HG02852 (cell line): ENCODE data around the gene ITGAE.
"Not testable (repeated sequence)": the region's sequence is repeated elsewhere in the genome, so short reads cannot be mapped to it uniquely, and the experiment has no call there.

Experiments
- ATAC-seq: cut with Tn5 transposase; IDR thresholded peaks from one replicate; pipeline ENCODE4 v1.9.1; 2021; ENCODE audit warnings: mild to moderate bottlenecking, moderate library complexity; ENCODE audit not compliant: unreplicated experiment

ITGAE gene

GRCh38 chr17:3800362-3801271, at the start of gene ITGAE:
ITGAE (minus strand) TSS chr17:3801188; CDS start chr17:3801144, 44 bp downstream.
- ATAC-seq = no peak

GRCh38 chr17:3848229-3848835, 47.3 kb upstream of the ITGAE start:
- no peak for ATAC-seq

GRCh38 chr17:3847165-3847670, 46.2 kb upstream of the ITGAE start:
- ATAC-seq = no peak

DNA sequence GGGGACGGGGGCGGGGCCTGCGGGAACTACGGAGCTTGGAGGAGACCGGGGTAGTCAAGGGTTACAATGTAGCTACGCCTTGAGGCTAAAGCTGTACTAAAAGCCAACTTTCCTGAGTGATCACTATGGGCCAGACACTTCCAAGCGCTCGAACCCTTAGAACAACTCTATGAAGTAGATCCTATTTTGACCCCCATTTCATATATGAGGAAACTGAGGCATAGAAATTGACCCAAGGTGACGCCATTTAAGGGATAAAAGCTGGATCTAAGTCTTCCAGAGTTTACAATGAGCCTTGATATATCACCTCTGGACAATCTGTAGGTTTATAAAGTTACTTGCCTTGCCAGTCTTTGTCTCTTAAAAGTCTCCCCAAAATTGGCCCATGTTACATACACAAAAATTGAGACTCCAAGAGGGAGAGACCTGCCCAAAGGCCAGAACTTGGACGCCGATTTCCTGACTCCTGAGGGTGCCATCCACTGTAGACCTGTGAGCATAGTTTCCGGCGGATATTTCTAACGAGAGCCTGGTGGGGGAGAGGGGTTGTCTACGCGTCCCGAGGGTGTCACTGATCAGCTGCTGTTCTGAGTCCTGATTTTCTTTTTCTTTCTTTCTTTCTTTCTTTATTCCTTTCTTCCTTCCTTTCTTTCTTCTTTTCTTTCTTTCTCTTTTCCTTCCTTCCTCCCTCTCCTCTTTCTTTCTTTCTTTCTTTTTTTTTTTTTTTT, 45.6 kb upstream of the ITGAE start:
- ATAC-seq = no peak

DNA sequence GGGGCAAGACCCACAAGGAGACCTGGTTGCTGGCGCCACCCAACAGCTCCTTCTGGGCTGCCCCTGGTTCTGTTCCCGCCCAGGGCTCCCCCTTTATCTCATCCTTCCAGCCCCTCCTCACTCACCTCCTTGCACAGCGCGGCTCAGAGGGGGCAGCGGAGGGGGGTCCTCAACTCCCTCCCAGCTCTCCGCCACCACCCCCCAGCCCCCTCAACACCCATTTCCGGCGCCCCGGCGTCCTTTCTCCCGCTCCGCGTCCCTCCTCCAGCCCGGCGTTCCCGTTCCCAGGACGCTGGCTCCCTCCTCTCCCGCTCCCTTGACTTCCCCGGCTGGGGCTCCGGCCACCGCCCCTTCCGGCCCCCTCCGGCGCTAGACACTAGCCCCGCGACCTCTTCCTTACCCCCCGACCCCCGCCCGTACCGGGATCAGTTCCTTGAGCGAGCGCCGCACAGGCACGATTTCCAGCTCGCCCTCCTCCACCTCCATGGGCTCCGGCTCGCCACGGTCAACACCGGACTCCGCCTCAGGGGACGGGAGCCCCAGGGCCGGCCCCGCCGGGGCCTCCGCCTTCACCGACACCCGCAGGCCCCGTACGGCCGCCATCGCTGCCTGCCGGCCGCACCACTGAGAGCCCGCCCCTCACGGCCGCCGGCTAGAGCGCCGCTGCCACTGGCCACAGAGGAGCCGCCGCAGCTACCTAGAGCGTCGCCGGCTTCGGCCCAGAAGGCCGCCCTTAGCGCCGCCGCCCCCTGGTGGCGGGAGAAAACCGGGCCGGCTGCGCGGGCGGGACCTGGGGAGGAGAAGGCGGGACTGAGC, 44.8 kb upstream of the ITGAE start, which contains the start of gene NCBP3:
TSS of gene NCBP3 (minus strand) at position 626 of the 816 bp plus-strand sequence. CDS start at position 603, 23 bp downstream.
- peak; percentile 95 for ATAC-seq

DNA sequence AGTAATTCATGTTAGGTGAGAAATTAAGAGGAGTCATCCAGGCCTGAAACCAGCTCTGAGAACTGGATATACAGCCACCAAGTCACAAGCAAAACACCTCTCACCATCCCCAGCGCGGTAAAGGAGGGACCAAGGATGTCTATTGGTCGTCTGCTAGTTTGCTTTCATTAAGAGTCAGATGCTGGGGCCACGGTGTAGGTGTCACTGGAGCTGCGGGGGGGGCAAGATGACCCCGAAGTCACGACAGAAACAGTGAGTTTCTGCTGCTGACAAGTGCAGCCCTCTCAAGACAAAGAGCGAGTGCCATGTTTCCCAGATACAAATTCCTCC, 44.3 kb upstream of the ITGAE start:
- peak; percentile 13 for ATAC-seq

GRCh38 chr17:3844556-3844955, 43.6 kb upstream of the ITGAE start:
- ATAC-seq = not testable (repeated sequence)

DNA sequence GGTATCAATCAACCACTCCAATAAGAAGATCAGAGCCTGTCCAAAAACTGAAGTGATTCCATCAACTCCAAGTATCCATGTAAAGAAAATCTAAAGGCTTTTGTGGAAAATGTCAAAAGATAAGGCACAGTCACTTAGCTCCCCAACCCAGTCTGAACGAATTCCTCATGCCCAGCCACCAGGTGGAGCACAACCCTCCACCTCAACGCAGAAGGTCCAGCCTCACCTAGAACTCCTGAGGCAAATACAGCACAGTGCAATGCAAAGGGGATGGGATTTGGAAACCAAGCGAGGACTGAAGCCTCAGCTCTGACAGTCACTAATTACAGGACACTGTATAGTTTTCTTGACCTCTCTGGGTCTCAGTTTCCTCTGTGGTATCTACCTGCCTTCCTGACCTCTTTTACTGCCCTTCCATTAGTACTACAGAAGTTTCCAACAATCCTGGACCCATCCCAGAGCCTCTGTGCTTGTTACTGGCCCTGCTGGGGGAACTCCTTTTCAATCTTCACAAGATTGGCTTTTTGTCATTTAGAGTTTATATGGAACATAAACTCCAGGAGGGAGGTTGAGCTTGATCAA, 43.0 kb upstream of the ITGAE start:
- no peak for ATAC-seq

GRCh38 chr17:3838206-3838605, 37.2 kb upstream of the ITGAE start:
- no peak for ATAC-seq

DNA sequence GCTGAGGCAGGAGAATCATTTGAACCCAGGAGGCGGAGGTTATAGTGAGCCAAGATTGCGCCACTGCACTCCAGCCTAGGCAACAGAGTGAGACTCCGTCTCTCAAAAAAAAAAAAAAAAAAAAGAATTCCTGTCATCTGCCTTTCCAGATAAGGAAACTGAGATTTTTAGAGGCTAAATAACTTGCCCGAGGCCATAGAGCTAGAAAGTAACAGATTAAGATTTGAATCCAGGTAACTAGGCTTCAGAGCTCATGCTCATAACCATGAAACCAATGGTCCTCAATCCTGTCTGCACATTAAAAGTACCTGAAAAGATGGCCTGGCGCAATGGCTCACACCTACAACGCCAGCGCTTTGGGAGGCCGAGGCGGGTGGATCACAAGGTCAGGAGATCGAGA, 35.6 kb upstream of the ITGAE start:
- ATAC-seq = no peak

DNA sequence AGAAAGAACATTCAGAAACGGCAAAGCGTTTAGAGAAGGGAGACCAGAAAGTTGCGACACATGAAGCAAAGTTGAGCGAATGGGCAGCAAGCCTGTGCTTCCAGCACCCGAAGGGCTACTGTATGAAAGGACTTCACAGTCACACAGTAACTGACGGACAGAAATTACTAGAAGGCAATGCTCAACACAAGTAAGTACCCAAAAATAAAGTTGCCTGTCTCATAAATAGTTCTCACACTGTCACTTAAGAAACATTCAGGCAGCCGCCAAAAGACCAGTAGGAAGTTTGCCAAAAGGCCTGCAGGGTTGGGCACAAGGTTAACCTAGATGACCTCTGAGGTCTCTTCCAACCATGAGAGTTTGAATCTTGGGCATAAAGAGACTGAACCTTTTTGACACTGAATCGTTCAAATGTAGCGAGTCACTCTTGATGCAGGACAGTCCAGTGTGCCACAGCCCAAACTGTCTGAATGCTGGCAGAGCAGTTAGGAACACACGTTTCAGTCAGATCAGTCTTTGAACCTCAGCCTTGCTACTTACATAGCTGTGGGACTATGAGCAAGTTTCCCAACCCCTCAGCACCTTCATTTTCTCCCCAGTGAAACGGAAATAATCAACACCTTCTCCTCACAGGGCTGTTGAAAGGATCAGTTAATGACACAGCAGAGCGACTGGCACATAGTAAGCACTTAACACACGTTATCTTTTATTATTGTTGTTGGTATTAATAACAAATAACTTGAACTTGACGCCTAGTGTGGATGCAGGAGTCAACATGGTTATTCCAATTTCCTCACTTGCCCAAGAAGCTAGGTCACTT, 34.6 kb upstream of the ITGAE start:
- no peak for ATAC-seq

- no peak for ATAC-seq
Measured at GRCh38 chr17:3834811-3835210, 33.8 kb upstream of the ITGAE start.

DNA sequence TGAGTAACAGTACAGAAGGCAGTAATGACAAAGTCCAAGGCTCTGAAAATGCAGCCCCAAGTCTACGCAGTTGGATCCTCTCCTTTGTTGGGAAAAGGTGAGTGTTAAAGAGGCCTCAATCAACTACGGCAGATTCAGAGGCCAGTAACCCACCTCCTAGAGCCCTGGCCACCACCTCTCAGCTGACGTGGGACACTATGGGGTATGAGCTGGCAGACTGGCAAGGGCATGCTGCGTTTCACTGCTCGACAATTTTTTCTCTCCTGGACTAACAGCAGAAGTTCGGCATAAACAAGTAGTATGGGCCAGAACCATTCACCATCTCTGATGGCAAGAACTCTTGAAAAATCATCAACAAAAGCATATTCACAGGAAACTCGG, 27.9 kb upstream of the ITGAE start:
- ATAC-seq = no peak

GRCh38 chr17:3828151-3828851, 27.3 kb upstream of the ITGAE start:
- ATAC-seq = no peak

- no peak for ATAC-seq
Measured at GRCh38 chr17:3827124-3827773, 26.3 kb upstream of the ITGAE start.

DNA sequence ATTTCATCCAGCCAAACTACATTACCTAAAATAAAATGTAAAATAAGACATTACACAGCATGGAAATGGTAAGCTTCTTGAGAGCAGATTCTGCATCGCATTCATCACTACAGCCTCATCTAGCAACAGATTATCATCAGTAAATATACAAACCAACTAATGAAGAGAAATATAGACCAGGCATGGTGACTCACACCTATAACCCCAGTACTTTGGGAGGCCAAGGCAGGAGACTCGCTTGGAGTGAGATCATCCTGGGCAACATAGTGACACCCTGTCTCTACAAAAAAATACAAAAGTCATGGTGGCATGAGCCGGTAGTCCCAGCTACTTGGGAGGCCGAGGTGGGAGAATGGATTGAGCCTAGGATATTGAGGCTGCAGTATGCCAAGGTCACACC, 25.2 kb upstream of the ITGAE start:
- ATAC-seq = no peak

GRCh38 chr17:3821101-3821500, 20.1 kb upstream of the ITGAE start:
- no peak for ATAC-seq

DNA sequence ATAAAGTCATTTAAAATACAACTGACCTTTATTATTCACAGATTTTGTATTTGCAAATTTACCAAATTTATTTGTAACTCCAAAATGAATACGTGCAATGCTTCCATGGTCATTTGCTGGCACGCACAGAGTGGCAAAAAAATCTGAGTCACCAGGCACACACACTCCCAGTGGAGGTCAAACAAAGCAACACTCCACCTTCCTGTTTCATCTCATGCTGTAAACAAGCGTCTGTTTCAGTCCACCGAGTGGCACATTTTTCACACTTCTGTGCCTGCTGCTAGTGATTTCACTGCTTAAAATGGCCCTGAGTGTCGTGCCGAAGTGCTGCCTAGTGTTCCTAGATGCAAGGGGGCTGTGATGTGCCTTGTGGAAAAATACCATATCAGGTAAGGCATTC, 17.8 kb upstream of the ITGAE start:
- ATAC-seq = no peak
